Measurements from ENCODE around the gene PRAME. TPM values are rescaled to one million over a fixed set of nuclear protein-coding genes. Genes with fewer than 3 reads are reported as not detected.

Gene PRAME
- total RNA-seq, 1 donor, result 0.36 TPM

DNA sequence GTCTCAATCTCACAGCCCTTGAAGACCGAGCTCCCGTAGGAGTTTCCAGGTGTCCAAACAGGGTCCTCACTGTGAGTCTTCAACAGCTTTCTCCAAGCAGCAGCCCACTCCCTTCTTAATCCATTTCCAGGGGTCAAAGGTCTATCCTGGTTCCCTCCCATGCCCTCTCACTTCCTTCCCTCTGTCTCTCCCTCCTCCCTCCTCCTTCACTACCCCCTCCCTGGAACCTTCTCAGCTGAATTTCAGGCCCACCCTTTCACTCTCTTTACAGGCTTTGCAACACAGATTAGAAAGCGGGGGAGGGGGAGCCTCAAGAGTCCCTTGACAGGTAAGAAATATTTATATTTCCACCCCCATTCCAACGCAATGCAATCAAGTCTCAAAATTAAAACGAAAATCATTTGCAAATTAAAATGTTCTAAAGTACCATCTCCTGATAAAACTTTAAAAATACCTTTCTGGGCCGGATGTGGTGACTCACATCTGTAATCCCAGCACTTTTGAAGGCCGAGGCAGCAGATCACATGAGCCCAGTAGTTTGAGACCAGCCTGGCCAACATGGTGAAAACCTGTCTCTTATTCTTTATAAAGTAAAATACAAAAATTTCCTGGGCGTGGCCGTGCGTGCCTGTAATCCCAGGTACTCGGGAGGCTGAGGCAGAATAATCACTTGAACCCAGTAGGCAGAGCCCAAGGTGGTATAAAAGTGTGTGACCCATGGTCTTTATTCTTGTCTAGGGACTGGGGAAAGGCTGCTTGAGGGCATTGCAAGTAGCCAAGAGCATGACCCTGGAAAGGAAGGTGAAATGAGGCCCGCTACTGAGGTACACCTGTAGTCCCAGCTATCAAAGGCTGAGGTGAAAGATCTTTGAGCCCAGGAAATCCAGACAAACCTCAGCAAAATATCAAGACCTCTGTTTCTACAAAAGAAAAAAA, 38.1 kb downstream of the PRAME start:
- TF ChIP-seq, protein P1, sequence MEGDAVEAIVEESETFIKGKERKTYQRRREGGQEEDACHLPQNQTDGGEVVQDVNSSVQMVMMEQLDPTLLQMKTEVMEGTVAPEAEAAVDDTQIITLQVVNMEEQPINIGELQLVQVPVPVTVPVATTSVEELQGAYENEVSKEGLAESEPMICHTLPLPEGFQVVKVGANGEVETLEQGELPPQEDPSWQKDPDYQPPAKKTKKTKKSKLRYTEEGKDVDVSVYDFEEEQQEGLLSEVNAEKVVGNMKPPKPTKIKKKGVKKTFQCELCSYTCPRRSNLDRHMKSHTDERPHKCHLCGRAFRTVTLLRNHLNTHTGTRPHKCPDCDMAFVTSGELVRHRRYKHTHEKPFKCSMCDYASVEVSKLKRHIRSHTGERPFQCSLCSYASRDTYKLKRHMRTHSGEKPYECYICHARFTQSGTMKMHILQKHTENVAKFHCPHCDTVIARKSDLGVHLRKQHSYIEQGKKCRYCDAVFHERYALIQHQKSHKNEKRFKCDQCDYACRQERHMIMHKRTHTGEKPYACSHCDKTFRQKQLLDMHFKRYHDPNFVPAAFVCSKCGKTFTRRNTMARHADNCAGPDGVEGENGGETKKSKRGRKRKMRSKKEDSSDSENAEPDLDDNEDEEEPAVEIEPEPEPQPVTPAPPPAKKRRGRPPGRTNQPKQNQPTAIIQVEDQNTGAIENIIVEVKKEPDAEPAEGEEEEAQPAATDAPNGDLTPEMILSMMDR (IDR thresholded peaks at IDR 0.05; ENCODE audit: extremely low read depth, low read depth, low read length), result no peak

DNA sequence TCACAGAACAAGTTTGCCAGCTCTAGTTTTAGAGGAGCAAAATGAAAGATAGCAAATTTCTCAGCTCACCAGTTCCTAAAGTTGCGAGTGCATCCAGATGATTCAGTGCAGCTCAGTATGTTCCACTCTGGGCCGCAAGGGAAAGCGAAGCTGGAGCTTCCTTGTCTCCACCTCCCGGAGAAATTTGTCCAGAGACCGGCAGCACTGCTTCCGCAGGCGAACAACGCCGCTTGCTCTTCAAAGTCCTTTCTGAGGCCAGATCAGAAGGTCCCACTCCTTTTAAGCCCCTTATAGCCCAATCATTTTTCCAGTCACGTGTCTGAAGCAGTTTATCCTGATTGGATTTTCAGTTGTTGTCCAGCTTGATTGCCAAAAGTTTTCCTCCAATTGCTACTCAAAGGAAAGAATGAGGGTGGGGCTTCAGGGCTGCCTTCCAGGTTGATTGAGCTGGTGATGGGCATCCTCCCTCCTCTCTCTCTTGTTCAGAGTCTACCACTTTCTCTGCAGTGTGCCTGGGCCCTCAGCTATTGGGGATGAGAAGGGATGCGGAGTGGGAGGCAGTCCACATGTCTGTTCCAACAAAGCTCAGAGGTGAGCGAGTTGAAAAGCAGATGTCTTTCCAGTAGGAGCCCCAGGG, 38.9 kb downstream of the PRAME start, which contains the start of gene ZNF280A:
ZNF280A (minus strand) TSS at position 251 of the 637 bp plus-strand sequence. CDS start 4,640 bp downstream, outside the sequence.
- Histone ChIP-seq H3K4me3 (ENCODE audit: insufficient read depth, low read length) (peak within 1 kb of the TSS; percentile 15), H3K4me1 (ENCODE audit: insufficient read depth, low read length) (no peaks in the 10 kb centered on the region)

More for the DNA sequence above, 38.1 kb downstream of the PRAME start:
- Histone ChIP-seq H3K4me2 (ENCODE audit: insufficient read depth, low read length) (no peak overlapping the region), H3K27ac (ENCODE audit: low read depth, low read length) (no peak overlapping the region), H3K4me1 (ENCODE audit: insufficient read depth, low read length) (no peaks in the 10 kb centered on the region), H3K9me3 (ENCODE audit: low read depth, low read length) (no peaks in the 10 kb centered on the region), H3K36me3 (ENCODE audit: insufficient read depth, low read length) (no peaks in the 10 kb centered on the region), H3K27me3 (ENCODE audit: insufficient read depth, low read length) (peaks cover 10% of the 10 kb centered on the region), H3K4me3 (ENCODE audit: insufficient read depth, low read length) (no peak overlapping the region), H2AFZ (ENCODE audit: low read length) (no peak overlapping the region), H4K20me1 (ENCODE audit: insufficient read depth, low read length) (no peaks in the 10 kb centered on the region), H3K79me2 (ENCODE audit: insufficient read depth, low read length) (no peaks in the 10 kb centered on the region)
- DNase-seq (ENCODE audit: insufficient read length, low spot score, missing footprints), result no peak

DNA sequence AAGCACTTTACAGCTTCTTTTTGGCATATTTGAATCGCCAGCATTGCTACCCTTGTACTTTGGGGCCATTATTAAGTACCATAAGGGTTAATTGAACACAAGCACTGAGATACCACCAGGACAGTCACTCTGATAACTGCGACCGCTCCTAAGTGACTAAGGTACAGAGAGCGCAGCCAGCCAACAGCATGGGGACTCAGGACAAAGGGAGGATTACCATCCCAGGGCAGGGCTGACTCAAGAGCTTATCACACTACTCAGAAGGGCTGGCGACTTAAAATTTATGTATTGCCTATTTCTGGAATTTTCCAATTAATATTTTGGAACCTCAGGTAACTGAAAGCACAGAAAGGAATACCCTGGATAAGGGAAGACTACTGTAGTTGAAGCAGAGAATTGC, 39.5 kb downstream of the PRAME start:
- Histone ChIP-seq H3K4me2 (ENCODE audit: insufficient read depth, low read length) (peak overlapping the region; percentile 41), H3K27me3 (ENCODE audit: insufficient read depth, low read length) (peaks cover 14% of the 10 kb centered on the region), H3K27ac (ENCODE audit: low read depth, low read length) (no peak overlapping the region), H3K36me3 (ENCODE audit: insufficient read depth, low read length) (no peaks in the 10 kb centered on the region), H3K79me2 (ENCODE audit: insufficient read depth, low read length) (no peaks in the 10 kb centered on the region), H4K20me1 (ENCODE audit: insufficient read depth, low read length) (no peaks in the 10 kb centered on the region), H3K4me1 (ENCODE audit: insufficient read depth, low read length) (no peaks in the 10 kb centered on the region), H2AFZ (ENCODE audit: low read length) (peak overlapping the region; percentile 9), H3K4me3 (ENCODE audit: insufficient read depth, low read length) (peak overlapping the region; percentile 15), H3K9me3 (ENCODE audit: low read depth, low read length) (no peaks in the 10 kb centered on the region)
- TF ChIP-seq, protein P1 (IDR thresholded peaks at IDR 0.05; ENCODE audit: extremely low read depth, low read depth, low read length), result no peak
- DNase-seq (ENCODE audit: insufficient read length, low spot score, missing footprints), result no peak

More for the DNA sequence above, 38.9 kb downstream of the PRAME start, which contains the start of gene ZNF280A:
- Histone ChIP-seq H3K27me3 (ENCODE audit: insufficient read depth, low read length) (peaks cover 11% of the 10 kb centered on the region), H3K27ac (ENCODE audit: low read depth, low read length) (no peak within 1 kb of the TSS), H3K79me2 (ENCODE audit: insufficient read depth, low read length) (no peaks in the 10 kb centered on the region), H2AFZ (ENCODE audit: low read length) (peak within 1 kb of the TSS; percentile 9), H4K20me1 (ENCODE audit: insufficient read depth, low read length) (no peaks in the 10 kb centered on the region), H3K9me3 (ENCODE audit: low read depth, low read length) (no peaks in the 10 kb centered on the region), H3K4me2 (ENCODE audit: insufficient read depth, low read length) (peak within 1 kb of the TSS; percentile 41), H3K36me3 (ENCODE audit: insufficient read depth, low read length) (no peaks in the 10 kb centered on the region)
- DNase-seq (ENCODE audit: insufficient read length, low spot score, missing footprints), result peak; percentile 54
- TF ChIP-seq, protein P1 (IDR thresholded peaks at IDR 0.05; ENCODE audit: extremely low read depth, low read depth, low read length), result peak; percentile 9

DNA sequence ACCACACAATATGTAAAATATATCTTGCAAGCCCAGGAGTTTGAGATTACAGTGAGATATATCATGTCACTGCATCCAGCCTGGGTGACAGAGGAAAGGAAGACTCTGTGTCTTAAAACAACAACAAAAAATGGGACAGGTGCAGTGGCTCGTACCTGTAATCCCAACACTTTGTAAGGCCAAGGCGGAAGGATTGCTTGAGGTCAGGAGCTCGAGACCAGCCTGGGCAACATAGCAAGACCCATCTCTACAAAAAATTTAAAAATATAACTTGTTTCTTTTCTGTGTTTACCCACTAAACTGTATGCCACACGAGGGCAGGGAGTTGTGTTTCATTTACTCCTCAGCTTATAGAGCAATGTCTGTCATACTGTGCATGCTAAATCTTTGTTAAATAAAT, 42.1 kb downstream of the PRAME start:
- Histone ChIP-seq H3K4me2 (ENCODE audit: insufficient read depth, low read length) (no peak overlapping the region), H4K20me1 (ENCODE audit: insufficient read depth, low read length) (no peaks in the 10 kb centered on the region), H3K4me3 (ENCODE audit: insufficient read depth, low read length) (no peak overlapping the region), H3K9me3 (ENCODE audit: low read depth, low read length) (no peaks in the 10 kb centered on the region), H2AFZ (ENCODE audit: low read length) (no peak overlapping the region), H3K4me1 (ENCODE audit: insufficient read depth, low read length) (no peaks in the 10 kb centered on the region), H3K36me3 (ENCODE audit: insufficient read depth, low read length) (no peaks in the 10 kb centered on the region), H3K27me3 (ENCODE audit: insufficient read depth, low read length) (peaks cover 9% of the 10 kb centered on the region), H3K27ac (ENCODE audit: low read depth, low read length) (no peak overlapping the region), H3K79me2 (ENCODE audit: insufficient read depth, low read length) (no peaks in the 10 kb centered on the region)
- DNase-seq (ENCODE audit: insufficient read length, low spot score, missing footprints), result no peak
- TF ChIP-seq, protein P1 (IDR thresholded peaks at IDR 0.05; ENCODE audit: extremely low read depth, low read depth, low read length), result no peak
